Spleen (tissue), 11 donors: ENCODE measurements around the gene SRF. TPM values are rescaled to one million over a fixed set of nuclear protein-coding genes. Genes with fewer than 3 reads are reported as not detected.

ENCODE experiments used
- DNase-seq: peaks from one replicate; pipeline ENCODE4 v3.0.0-alpha.2; 2020
- H3K27ac ChIP-seq, 8 donors: fragments of 200-600 bp; sonication (generic) in 7 of 8; 1 replicate in 4 of 8; 2 replicates in 4 of 8; pipeline versions ENCODE4 v1.5.0 to v1.8.0; 2016 to 2021; ENCODE audit warnings: inconsistent platforms in 4 of 8, mild to moderate bottlenecking in 4 of 8, moderate library complexity in 1 of 8
- H3K27me3 ChIP-seq, 7 donors: fragments of 200-600 bp; sonication (generic) in 6 of 7; replicated peaks in 1 of 7; 1 replicate in 4 of 7; 2 replicates in 3 of 7; pipeline versions ENCODE4 v1.5.0 to v1.8.0; 2016 to 2021; ENCODE audit warnings: inconsistent platforms in 3 of 7, mild to moderate bottlenecking in 1 of 7
- H3K36me3 ChIP-seq, 6 donors: fragments of 200-600 bp; sonication (generic) in 5 of 6; 1 replicate in 4 of 6; 2 replicates in 2 of 6; pipeline versions ENCODE4 v1.5.0 to v1.8.0; 2016 to 2021; ENCODE audit warnings: inconsistent platforms in 2 of 6
- H3K4me1 ChIP-seq, 6 donors: fragments of 200-600 bp; sonication (generic) in 5 of 6; 1 replicate in 3 of 6; 2 replicates in 3 of 6; pipeline versions ENCODE4 v1.5.0 to v1.8.0; 2016 to 2021; ENCODE audit warnings: inconsistent platforms in 3 of 6
- H3K4me3 ChIP-seq, 8 donors: fragments of 200-600 bp; sonication (generic) in 7 of 8; 1 replicate in 4 of 8; 2 replicates in 4 of 8; pipeline versions ENCODE4 v1.5.0 to v1.8.0; 2016 to 2021; ENCODE audit warnings: inconsistent platforms in 4 of 8, mild to moderate bottlenecking in 4 of 8, moderate library complexity in 2 of 8
- H3K9me3 ChIP-seq, 8 donors: fragments of 200-600 bp; sonication (generic) in 7 of 8; 1 replicate in 4 of 8; 2 replicates in 4 of 8; pipeline versions ENCODE4 v1.5.0 to v1.8.0; 2016 to 2021; ENCODE audit warnings: inconsistent platforms in 4 of 8
- CTCF ChIP-seq, 11 experiments: fragments of 200-600 bp in 7 of 11; fragments of 450-650 bp in 4 of 11; sonication (generic) in 4 of 11; IDR thresholded peaks in 8 of 11; conservative IDR thresholded peaks in 3 of 11; 1 replicate in 7 of 11; 2 replicates in 4 of 11; pipeline versions ENCODE4 v1.4.0 to v1.8.0; 2016 to 2021; ENCODE audit warnings: antibody characterized with exemption in 11 of 11, inconsistent platforms in 4 of 11, mild to moderate bottlenecking in 1 of 11
- POLR2A ChIP-seq, 3 donors: fragments of 450-650 bp; IDR thresholded peaks; one replicate each; pipeline ENCODE4 v1.5.1; 2017; ENCODE audit warnings: antibody characterized with exemption in 3 of 3, mild to moderate bottlenecking in 1 of 3
- POLR2AphosphoS5 ChIP-seq, 3 donors: sonication (generic); formaldehyde crosslinking; IDR thresholded peaks; one replicate each; pipeline ENCODE4 v1.5.1; 2017; ENCODE audit warnings: antibody characterized with exemption in 3 of 3
- WGBS, 5 donors: extraction: QIAGEN DNeasy Blood & Tissue Kit in 3 of 5; methylation state at CpG; one replicate each; pipeline versions ENCODE4 v1.1.5 to v1.1.7; 2013 to 2018; 5-methylcytosine and 5-hydroxymethylcytosine counted together
- intact Hi-C: fragments of 100-400 bp; cut with DNase I; formaldehyde crosslinking; loops from one replicate; pipeline ENCODE4 v1.15.0; 2023; ENCODE audit warnings: low total_unique reads
- polyA plus RNA-seq, 3 donors: library from polyadenylated mRNA; stranded (reverse); fragments of 200-250 nt; gene quantifications; one replicate each; pipeline ENCODE4 v1.2.1, GENCODE V29; 2013
- total RNA-seq, 7 donors: library from RNA; depleted of rRNA in 3 of 7; stranded (reverse); fragments of >200 nt in 3 of 7; fragmentation: NEBNext Ultra II Directional in 4 of 7; extraction: Animal tissue kit (Norgen Biotek cat#: 25700) in 4 of 7; gene quantifications; one replicate each; pipeline versions ENCODE4 v1.1.0 to v1.2.1, GENCODE V29; 2016 to 2021
- donor health status: healthy with polysubstance abuse.
- donor health status: DM: no; HTN: no; CAD: no; lungs with moderate emphysema.
- donor health status: DM: no; HTN: no; CAD: no.
- donor health status: Bipolar disorder and iron deficiency.
- donor health status: healthy.
- donor health status: DM: no; HTN: no; CAD: no.
- donor health status: DM: yes; HTN: yes; CAD: no.

Gene SRF
- total and polyA plus RNA-seq, 10 donors, result 11.6 to 45.6 (median 25.6) TPM

GRCh38 chr6:43144879-43145278, 26.2 kb upstream of the SRF start:
- DNase-seq, result no peak
- H3K36me3 ChIP-seq, result peaks cover 0 to 18% (median 0%) of the 10 kb centered on the region in 6 donors
- H3K4me1 ChIP-seq, result peaks cover 8 to 19% (median 10%) of the 10 kb centered on the region in 6 donors
- WGBS, 5 donors, result 76 to 89% (median 85%) methylated on average over 6 of the region's 6 CpGs
- intact Hi-C loops, result loop anchor here (5.0 kb wide), 1 partner anchor 243 kb away; no protein-coding TSS in a partner anchor
- H3K9me3 ChIP-seq, result no peaks in the 10 kb centered on the region
- H3K4me3 ChIP-seq, result no peak overlapping the region
- no peak overlapping the region for H3K27ac ChIP-seq
- H3K27me3 ChIP-seq, result no peaks in the 10 kb centered on the region
- TF ChIP-seq POLR2A (IDR thresholded peaks at IDR 0.05) (no peak), CTCF (IDR thresholded peaks at IDR 0.05 in 8 of 11, conservative IDR thresholded peaks at IDR 0.05 in 3 of 11) (no peak), POLR2AphosphoS5 (IDR thresholded peaks at IDR 0.05) (no peak)

- Histone ChIP-seq H3K4me3 (no peak overlapping the region), H3K36me3 (peaks cover 0 to 18% (median 0%) of the 10 kb centered on the region in 6 donors), H3K4me1 (peaks cover 8 to 19% (median 10%) of the 10 kb centered on the region in 6 donors), H3K9me3 (no peaks in the 10 kb centered on the region), H3K27ac (no peak overlapping the region), H3K27me3 (no peaks in the 10 kb centered on the region)
- TF ChIP-seq POLR2AphosphoS5 (IDR thresholded peaks at IDR 0.05), result no peak
- TF ChIP-seq CTCF (IDR thresholded peaks at IDR 0.05 in 8 of 11, conservative IDR thresholded peaks at IDR 0.05 in 3 of 11), result no peak
- WGBS, 5 donors, result 84 to 98% (median 88%) methylated on average over 3 of the region's 3 CpGs
- no peak for DNase-seq
- intact Hi-C loops, result no loop called here
These were observed 24.8 kb upstream of the SRF start for GRCh38 chr6:43146261-43146660.

GRCh38 chr6:43146709-43147688, 24.1 kb upstream of the SRF start:
- no peaks in the 10 kb centered on the region for H3K27me3 ChIP-seq
- H3K36me3 ChIP-seq, result peaks cover 0 to 18% (median 0%) of the 10 kb centered on the region in 6 donors
- no peaks in the 10 kb centered on the region for H3K9me3 ChIP-seq
- intact Hi-C loops, result no loop called here
- H3K4me3 ChIP-seq, result no peak overlapping the region
- WGBS, 5 donors, result 85 to 96% (median 89%) methylated on average over 7 to 8 of the region's 8 CpGs
- no peak overlapping the region for H3K27ac ChIP-seq
- DNase-seq, result no peak
- TF ChIP-seq POLR2AphosphoS5 (IDR thresholded peaks at IDR 0.05) (no peak), POLR2A (IDR thresholded peaks at IDR 0.05) (no peak), CTCF (IDR thresholded peaks at IDR 0.05 in 8 of 11, conservative IDR thresholded peaks at IDR 0.05 in 3 of 11) (no peak)
- peaks cover 8 to 19% (median 10%) of the 10 kb centered on the region in 6 donors for H3K4me1 ChIP-seq
